HG03139 (cell line): Measurements from ENCODE around the gene CYP27C1.

Source experiments
- ATAC-seq: cut with Tn5 transposase; IDR thresholded peaks from one replicate; pipeline ENCODE4 v1.9.1; 2021; ENCODE audit not compliant: unreplicated experiment

Gene CYP27C1

DNA sequence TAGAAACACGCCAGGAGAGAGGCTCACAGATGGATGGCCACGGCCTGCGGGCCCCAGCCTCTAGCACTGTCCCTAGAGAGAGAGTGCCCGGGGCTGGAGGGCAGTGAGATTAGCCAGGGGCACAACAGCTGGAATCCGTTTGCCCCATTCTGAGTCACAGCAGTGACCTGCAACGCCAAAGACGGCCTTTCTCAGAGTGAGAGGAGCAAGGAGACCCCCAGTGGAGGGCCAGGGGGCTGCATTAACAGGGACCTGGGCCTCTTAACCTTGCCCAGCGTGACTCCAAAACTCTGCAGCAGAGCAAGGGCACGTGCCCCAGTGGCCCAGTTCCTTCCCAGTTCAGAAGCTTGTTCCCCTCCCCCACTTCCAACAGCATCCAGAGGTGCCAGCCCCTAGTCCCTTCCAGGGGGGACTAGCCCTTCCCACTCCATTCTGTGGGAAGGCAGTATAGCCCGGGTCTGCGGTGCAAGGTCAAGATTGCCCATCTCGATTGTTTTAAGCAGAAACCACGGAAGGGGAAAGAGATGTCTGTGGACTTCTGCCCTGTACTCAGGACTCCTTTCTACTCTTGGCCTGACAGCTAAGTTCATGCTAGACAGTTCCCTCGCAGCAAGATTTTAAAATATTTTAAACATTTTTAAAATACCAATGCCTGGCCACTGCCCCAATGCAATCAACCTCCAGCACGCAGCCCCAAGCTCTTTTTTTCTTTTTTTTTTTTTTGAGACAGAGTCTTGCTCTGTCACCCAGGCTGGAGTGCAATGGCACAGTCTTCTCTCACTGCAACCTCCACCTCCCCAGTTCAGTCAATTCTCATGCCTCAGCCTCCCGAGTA is 62.2 kb downstream of the CYP27C1 start:
- ATAC-seq: no peak

DNA sequence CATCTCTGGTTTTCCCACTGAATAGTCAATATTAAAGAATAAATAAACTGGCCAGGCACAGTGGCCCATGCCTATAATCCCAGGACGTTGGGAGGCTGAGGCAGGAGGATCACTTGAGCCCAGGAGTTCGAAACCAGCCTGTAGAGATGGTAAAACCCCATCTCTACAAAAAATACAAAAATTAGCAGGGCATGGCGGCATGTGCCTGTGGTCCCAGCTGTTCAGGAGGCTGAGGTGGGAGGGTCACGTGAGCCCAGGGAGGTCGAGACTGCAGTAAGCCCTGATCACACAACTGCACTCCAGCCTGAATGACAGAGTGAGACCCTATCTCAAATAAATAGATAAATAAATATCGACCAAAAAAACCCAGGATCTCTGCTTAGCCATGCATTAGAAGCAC is 63.0 kb downstream of the CYP27C1 start:
- ATAC-seq: no peak

DNA sequence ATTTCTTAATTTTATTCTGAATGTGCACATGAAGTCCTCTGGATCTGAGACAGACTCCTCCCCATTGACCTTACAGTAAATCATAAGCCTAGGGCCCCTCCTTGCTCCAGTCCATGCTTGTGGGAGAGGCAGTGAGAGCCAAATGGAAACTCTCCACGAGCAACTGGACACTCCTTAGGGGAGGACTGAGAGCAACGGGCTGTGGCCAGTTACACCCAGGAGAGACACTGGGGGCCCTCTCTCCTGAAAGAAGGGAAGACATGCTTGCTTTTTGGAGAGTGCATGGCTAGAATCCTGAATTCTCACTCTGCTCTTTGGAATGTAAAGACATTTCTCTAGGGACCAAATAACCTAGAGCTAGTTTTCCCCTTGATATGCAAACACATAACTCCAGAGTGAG is 64.2 kb downstream of the CYP27C1 start:
- no peak for ATAC-seq

DNA sequence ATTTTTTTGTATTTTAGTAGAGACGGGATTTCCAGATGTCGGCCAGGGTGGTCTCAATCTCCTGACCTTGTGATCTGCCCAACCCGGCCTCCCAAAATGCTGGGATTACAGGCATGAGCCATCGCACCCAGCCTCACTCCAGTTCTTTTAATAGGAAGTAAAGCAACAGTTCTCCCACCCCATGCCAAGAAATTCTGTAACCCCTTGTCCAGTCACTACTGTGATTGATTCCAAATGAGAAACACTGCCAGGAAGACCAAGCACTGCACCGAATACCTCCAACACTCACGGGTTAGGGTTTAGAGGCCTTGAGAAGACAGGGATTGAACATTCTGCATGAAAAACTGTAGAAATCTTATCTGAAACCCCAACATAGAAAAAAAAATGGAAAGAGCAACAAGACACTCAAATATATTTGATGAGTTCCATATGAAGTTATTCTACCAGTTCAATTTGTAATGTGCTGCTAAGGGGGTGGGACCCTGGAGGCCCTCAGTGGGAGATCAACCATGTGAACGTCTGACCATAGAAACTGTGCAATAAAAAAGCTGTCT is 65.0 kb downstream of the CYP27C1 start:
- no peak for ATAC-seq

DNA sequence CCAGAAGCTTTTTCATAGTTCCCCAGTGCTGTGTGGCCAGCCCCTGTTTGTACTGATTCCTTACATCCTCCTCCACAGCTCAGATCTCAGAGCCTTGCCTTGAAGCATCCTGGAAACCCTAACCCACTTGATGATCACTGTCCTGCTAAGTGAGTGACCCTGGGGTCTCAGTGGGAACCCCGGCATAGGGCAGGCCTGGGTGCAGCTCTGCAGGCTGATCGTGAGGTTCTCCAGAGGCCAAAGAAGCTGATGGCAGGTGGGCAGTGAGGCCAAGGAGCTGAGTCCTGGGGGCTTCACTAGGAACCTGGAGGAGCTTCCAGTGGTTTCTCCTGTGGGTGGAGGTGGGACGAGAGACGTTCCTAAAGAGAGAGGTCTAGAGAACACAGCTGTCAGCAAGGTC is 65.7 kb downstream of the CYP27C1 start:
- ATAC-seq: no peak

DNA sequence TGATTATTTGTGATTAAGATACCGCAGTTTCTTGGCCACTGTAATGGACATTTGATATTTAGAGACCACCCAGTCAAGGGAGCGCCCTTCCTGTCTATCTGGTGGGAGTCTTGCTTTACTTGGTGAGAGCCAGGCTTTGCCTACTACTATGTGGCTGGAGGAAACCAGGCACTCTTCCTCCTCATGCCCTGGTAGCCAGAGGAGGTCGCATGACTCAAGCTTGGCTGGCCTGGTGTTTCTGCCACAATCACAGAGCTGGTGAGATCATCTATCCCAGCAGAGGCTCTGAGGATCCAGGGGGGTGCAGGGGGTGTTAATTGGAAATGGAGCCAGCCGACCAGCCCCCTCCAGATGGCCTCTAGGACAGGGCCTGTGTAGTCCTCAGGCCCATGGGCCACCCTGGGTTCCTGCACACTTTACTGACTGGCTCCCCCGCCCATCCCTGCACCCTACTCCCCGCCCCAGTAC is 66.4 kb downstream of the CYP27C1 start:
- ATAC-seq: no peak

DNA sequence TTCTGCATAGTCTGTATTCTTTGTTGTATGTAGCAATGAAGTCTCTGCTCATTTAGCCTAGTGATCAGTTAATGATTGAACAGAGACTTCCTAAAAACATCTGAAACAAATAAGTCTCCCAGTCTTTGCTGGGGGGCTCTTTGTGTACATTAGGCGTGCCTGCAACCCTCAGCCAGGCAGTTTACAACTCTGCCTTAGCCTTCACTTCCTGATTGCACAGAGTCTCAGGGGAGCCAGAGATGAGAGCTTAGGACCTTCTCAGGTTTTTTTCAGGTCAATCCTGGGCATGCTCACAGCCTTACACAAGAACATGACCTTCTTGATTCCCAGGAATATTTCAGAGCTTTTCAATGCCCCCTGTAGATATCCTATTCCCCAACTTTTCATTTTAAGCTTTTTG is 69.1 kb downstream of the CYP27C1 start:
- no peak for ATAC-seq

DNA sequence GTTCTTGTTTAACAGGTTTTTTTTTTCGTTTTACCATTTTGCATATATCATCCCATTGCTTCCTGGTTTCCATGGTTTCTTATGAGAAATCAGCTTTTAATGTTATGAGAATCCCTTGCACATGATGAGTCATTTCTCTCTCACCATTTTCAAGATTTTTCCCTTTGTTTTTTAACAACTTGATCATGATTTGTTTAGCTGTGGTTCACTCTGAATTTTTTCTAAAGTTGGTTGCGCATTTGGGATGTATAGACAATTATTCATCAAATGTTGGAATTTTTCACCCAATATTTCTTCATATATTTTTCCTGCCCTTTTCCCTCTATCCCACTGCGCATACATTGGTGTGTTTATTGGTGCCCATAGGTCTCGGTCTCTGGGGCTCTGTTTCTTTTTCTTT is 70.7 kb downstream of the CYP27C1 start:
- no peak for ATAC-seq

DNA sequence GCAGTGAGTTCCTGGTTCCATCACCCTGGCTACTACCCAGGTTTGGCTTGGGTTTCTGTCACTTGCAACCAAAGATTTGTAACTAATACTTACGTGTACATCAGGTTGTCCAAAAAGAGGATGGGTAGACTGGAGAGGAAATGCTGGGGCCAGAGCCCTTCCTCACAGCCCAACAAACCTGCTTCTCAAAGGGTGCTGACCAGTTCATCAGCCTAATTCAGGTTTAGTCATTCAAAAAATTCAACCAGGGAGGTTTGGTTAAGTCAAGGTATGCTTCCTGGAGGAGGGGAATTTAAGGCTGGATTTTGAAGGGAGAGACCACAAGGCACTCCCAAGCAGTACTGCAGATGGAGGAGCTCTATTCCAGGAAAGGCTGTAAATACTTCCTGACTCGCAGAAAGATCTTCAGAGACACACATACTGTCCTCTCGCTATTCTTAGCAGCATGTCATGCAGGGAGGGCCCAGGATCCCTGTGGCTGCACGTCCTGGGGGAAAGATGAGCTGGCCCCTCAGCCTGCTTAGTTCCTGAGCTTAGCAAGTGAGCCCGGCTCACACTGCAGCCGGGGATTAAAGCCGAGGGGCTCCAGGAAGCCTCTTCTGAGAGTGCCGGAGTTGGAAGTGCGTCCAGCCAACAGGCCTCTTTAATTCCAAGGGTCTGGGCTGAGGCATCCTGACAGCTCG is 73.1 kb downstream of the CYP27C1 start:
- no peak for ATAC-seq

DNA sequence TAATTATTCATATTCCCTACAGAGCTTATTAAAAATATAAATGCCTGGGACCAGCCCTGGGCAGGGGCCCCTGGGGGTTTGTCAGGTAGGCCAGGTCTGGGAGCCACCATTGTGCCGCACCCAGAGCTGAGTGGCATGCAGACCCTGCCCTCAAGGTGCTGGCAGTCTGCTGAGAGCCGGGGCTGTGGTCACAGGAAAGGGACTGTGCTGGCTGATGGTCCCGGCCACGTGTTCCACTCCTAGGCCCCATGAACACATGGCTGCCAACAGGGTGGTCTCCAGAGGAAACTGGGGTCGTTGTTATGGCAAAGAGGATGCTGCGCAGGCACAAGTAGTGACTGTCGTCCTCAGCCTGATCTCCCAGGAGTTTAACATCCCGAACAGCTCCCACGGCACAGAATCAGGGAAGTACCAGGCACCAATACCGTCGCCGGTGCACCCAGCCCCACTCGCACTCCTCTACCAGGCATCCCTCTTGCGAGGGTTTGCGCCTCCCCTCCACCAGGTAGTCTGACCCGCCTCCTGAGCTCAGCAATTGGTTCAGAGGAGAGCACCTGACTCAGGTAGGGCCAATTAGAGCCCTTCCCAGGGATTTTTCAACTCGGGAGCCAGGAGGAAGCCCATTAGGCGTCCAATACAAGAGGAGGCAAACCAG is 73.9 kb downstream of the CYP27C1 start:
- ATAC-seq: no peak

DNA sequence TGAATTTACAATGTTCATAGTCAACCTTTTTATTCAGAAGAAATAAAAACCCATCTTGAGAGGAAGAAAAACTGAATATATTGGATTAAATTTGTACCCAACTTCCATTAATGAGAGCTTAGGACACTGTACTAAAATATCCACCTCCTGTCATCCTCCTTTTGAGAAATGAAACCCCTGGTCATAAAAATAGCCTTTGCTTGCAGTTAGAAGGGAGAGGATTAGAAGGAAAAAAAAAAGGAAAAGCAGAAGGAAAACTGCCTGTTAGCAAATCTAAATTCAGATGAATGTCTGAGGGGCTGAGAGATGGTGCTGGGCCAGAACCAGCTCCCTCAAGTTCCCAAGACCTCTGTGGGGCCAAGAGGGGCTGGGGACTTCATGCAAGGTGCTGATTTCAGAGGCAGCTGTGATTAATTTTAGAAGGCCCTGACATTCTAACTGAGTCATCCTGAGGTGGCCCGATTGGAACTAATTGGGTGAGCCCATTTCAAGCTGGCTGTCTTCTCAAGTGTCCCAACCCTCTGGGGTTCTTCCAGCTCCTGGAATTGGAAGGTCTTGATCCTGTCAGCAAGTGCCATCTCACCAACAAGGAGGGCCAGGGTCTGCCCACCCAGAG is 74.7 kb downstream of the CYP27C1 start:
- no peak for ATAC-seq

DNA sequence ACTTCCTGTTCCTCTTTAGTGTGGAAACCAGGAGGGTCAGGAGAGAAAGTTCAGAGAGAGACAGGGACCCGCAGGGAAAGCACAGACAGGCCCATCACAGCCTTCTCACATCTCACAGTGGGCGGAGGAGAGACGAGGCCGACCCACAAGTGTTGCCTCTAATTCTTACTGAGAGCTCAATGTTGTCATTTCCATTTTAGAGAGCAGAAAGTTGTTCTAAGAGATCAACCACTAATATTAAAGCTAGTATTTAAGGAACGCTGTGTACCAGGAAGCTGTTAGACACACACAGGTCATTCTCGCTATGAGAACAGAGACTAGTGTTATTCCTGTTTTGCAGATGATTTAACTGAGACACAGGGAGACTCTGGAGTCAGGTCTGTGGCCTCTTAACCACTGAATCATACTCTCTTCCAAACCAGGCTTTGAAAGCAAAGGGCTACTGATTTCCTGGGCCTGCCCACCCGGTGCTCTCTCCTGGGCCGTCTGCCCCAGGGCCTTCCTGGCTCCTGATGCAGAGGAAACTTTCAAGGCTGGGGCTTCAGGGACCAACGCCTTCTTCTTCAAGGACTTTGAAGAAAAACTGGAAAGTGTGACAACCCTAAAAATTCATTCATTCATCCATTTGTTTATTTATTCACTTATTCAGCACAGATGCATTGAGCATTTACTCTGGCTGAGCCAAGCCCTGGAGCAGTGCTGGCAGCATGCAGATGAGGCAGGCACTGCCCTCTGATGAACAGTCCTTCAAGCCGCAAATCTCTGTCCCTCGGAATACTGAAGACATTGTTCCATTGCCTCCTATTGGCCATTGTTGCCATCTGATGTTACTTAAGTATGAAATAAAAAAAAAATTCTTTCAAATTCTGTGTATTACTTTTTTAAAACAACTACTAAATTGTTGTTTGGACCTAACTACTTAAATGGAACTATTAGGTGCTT is 76.0 kb downstream of the CYP27C1 start:
- no peak for ATAC-seq

DNA sequence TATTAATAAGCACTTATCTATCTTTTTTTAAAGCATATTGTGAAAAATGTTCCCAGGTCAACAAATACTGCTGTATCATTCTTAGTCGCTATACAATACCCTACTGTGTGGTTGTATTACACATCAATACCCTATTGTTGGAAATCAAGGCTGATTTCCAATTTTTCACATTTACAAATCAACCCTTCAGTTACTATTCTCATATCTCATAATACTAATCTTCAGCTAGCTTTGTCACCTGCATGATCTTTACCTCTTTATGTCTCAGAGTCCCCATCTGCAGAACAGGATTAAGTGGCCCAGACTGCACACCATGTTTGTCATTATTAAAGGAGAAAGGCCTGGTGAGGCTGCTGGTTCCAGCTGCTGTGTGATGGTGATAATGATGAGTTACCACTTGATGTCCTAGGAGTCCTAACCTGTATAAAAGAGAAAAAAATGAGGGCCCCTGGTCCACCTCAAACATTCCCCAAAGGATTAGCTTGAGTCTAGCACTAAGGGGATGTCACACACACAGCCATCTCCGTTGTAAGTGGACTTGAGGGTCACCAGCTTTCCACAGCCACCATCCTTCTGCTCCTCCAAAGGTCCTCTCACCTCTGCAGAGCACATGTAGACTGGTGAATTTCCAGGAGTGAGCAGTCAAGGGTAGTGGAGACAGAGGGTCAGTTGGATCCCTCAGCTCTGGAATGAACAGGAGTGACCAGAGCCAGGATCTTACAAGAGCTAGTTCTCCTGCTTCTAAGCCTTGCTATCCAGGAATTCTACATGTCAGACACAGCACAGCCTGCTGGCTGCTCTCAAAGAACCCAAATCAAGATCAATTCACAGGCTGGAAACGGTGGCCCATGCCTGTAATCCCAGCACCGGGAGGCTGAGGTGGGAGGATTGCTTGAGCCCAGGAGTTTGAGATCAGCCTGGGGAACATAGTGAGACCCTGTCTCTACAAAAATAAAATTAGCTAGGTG is 77.2 kb downstream of the CYP27C1 start:
- no peak for ATAC-seq

DNA sequence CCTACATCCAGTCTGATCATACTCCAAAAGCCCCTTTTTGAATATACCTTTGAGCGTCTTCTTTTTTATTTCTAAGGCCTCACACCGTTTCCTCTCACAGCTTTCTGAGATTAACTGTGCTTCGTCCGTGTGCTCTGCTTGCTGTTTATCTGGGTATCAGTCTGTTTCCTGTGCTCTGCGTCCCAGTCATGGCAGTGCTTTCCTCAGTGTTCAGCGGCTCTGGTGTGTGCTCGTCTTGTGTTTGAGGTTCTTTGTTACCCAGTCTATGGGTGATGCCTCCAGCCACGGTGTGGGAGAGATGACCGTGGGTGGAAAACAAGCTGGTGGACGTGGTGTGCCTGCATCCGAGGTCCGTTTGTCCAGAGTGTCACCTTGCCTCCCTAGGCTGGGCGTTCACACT is 79.6 kb downstream of the CYP27C1 start:
- ATAC-seq: no peak

DNA sequence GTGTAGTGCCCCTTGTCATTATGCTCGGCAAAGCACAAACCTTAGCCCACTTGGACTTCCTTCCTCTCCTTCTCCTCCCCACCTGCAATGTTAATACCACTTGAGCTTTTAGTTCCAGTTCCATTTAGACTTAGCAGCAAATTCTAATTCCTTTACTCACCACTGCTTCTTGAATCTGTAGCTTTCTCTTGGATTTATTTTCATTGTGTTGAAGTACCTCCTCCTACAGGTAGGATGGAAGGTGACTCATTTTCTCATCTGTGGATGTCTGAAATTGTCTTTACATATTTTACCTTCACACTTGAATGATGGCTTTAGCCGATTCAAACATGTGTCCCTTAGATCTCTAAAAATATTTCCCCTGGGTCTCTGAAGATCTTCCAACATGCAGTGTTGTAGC is 80.3 kb downstream of the CYP27C1 start:
- ATAC-seq: no peak

DNA sequence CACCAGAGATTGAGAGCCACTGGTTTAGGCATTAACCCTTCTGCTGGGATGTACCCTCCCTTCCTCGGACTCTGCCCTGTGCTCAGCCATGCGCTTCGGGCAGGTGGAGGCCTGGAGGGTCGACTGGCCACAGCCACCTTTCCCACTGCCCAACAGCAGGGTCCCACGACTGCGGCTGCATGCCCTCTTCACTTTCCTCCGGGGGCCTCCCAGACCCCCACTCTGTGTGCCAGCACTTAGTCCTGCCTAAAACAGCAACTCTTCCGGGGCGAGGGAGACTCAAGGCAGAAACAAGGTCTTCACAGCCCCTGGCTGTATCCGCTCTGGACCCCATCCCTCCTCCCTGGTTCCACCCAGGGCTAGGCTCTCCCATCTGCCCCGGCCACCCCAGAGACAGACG is 81.8 kb downstream of the CYP27C1 start:
- ATAC-seq: no peak

DNA sequence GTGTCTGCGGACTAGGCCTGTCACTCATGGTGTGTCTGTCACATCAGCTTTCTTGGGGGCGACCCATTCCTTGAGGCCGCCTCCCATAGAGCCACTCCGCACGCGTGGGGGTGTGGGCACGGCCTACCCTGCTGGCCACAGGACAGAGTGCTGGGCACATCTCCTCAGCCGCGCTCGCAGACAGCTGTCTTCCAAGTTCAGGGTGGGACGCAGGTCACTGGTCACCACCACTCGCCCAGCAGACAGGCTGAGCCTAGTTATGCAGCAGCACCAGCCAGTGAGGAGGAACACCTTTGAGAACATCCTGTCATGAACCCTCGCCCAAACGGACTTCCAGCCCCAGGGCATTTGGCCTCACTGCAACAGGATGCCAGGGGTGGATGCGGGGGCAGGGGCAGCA is 82.4 kb downstream of the CYP27C1 start:
- ATAC-seq: no peak

DNA sequence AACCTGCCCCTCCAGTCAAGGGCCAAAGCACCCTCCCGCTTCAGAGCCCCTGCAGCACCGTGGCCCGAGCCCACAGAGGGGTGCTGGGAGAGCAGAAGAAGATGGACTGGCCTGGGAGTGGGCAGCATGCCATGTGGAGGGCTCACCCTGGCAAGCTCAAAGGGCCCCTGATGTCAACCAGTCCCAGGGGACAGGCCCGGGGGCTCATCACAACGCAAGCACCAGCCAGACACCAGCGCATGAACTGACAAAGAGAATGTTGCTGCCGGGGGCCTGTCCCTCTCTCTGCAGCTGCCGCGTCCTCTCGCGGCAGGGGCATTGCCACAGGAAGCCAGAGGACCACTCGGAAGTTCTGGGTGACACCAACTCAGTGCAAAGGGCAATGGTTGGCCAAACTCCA is 82.9 kb downstream of the CYP27C1 start:
- no peak for ATAC-seq
